Esophagus muscularis mucosa (tissue), 3 donors: ENCODE results near the gene BAG2.

ENCODE experiments used
- CTCF ChIP-seq, 3 experiments: fragments of 200-600 bp in 2 of 3; fragments of 450-650 bp in 1 of 3; sonication (generic) in 2 of 3; IDR thresholded peaks; one replicate each; pipeline ENCODE4 v1.5.1; 2017 to 2019; ENCODE audit warnings: antibody characterized with exemption in 3 of 3, mild to moderate bottlenecking in 2 of 3, moderate library complexity in 1 of 3
- POLR2A ChIP-seq: fragments of 450-650 bp; IDR thresholded peaks from one replicate; pipeline ENCODE4 v1.6.1; 2017; ENCODE audit warnings: antibody characterized with exemption, moderate library complexity, mild to moderate bottlenecking, low read depth
- POLR2AphosphoS5 ChIP-seq, 2 donors: sonication (generic); formaldehyde crosslinking; IDR thresholded peaks; one replicate each; pipeline ENCODE4 v1.6.1; 2017; ENCODE audit warnings: antibody characterized with exemption in 2 of 2

GRCh38 chr6:57162516-57162915 is 9.6 kb upstream of the BAG2 start:
- TF ChIP-seq POLR2A (no peak), CTCF (IDR thresholded peaks at IDR 0.05) (no peak), POLR2AphosphoS5 (IDR thresholded peaks at IDR 0.05) (no peak)
